ENCODE data around the gene HAGH. TPM values are rescaled to one million over a fixed set of nuclear protein-coding genes. Genes with fewer than 3 reads are reported as not detected.

HAGH gene
- total RNA-seq, 2 experiments from 2014 or later = 26.9 to 29.9 TPM

DNA sequence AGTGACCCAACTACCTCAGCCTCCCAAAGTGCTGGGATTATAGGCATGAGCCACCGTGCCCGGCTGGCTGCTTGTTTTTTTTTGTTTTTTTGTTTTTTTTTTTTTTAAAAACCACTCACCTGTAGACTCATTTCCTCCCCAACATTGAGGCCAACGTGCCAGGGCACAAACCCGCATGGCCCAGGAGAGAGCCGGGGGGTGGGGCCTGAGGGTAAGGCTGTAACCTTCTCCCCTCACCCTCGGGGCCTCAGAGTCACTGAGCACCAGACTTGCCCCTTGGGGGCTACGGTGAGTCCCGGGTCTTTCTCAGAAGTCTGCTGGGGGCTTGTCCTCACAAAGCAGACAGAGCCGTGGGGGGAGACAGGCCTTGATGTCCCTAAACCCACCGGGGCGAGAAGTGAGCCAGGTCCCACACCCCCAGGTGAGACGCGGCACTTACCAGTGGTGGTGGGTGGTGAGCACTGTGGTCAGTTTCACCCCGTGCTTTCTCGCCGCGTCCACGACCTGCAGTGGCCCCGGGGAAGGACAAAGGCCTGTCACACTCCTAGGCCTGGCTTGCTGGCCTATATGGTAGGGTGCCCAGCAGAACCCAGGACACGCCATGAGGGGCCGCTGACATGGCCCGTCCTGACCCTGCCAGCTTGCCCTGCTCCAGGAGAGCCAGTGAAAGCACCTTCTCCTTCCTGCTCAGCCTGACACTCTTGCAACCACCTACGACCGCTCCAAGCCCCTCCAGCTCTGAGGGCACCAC, 4.6 kb downstream of the HAGH start:
- Histone ChIP-seq H3K27ac (ENCODE audit: low read depth, low read length, poor library complexity, severe bottlenecking) (no peak overlapping the region), H3K4me1 (ENCODE audit: insufficient read depth, low read length, poor library complexity, severe bottlenecking) (peaks cover 4% of the 10 kb centered on the region), H3K9me2 (ENCODE audit: insufficient read depth, low read length) (no peaks in the 10 kb centered on the region), H3K36me3 (ENCODE audit: insufficient read depth, low read length) (no peaks in the 10 kb centered on the region), H3K4me3 (ENCODE audit: low read depth, low read length, poor library complexity, severe bottlenecking) (no peak overlapping the region), H4K20me1 (ENCODE audit: insufficient read depth, low read length) (no peaks in the 10 kb centered on the region), H3K9me3 (ENCODE audit: low read length) (no peaks in the 10 kb centered on the region), H2AFZ (ENCODE audit: low read length) (no peak overlapping the region), H3K79me2 (ENCODE audit: insufficient read depth, low read depth, low read length) (no peaks in the 10 kb centered on the region), H3K4me2 (ENCODE audit: low read length) (no peak overlapping the region)
- intact Hi-C loops (cut with micrococcal nuclease; ENCODE audit: unreplicated experiment) = no loop called here
- ChIA-PET POLR2A (no interaction called here), CTCF (ENCODE audit: unreplicated experiment) (interaction anchor here (0.6 kb wide), 1 partner anchor 107 kb away, joined by 3 read pairs; no protein-coding TSS in a partner anchor)
- TF ChIP-seq EZH2phosphoT487 (IDR thresholded peaks at IDR 0.05; ENCODE audit: borderline replicate concordance, low read depth, low read length) = no peak
- TF ChIP-seq, protein P1, sequence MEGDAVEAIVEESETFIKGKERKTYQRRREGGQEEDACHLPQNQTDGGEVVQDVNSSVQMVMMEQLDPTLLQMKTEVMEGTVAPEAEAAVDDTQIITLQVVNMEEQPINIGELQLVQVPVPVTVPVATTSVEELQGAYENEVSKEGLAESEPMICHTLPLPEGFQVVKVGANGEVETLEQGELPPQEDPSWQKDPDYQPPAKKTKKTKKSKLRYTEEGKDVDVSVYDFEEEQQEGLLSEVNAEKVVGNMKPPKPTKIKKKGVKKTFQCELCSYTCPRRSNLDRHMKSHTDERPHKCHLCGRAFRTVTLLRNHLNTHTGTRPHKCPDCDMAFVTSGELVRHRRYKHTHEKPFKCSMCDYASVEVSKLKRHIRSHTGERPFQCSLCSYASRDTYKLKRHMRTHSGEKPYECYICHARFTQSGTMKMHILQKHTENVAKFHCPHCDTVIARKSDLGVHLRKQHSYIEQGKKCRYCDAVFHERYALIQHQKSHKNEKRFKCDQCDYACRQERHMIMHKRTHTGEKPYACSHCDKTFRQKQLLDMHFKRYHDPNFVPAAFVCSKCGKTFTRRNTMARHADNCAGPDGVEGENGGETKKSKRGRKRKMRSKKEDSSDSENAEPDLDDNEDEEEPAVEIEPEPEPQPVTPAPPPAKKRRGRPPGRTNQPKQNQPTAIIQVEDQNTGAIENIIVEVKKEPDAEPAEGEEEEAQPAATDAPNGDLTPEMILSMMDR (conservative IDR thresholded peaks at IDR 0.05; ENCODE audit: low read length) = no peak
- no TSS peak for BruUV-seq (replicated peaks)
- DNase-seq (ENCODE audit: low spot score) = no peak

GRCh38 chr16:1820946-1821290, 5.7 kb downstream of the HAGH start:
- H3K4me2 ChIP-seq (ENCODE audit: low read length) = no peak overlapping the region
- H2AFZ ChIP-seq (ENCODE audit: low read length) = no peak overlapping the region
- H3K4me1 ChIP-seq (ENCODE audit: insufficient read depth, low read length, poor library complexity, severe bottlenecking) = peaks cover 4% of the 10 kb centered on the region
- TF ChIP-seq, protein P1 (conservative IDR thresholded peaks at IDR 0.05; ENCODE audit: low read length) = no peak
- TF ChIP-seq EZH2phosphoT487 (IDR thresholded peaks at IDR 0.05; ENCODE audit: borderline replicate concordance, low read depth, low read length) = no peak
- ChIA-PET POLR2A (no interaction called here), CTCF (ENCODE audit: unreplicated experiment) (no interaction called here)
- no peaks in the 10 kb centered on the region for H3K36me3 ChIP-seq (ENCODE audit: insufficient read depth, low read length)
- H4K20me1 ChIP-seq (ENCODE audit: insufficient read depth, low read length) = no peaks in the 10 kb centered on the region
- intact Hi-C loops (cut with micrococcal nuclease; ENCODE audit: unreplicated experiment) = no loop called here
- H3K79me2 ChIP-seq (ENCODE audit: insufficient read depth, low read depth, low read length) = no peaks in the 10 kb centered on the region
- no TSS peak for BruUV-seq (replicated peaks)
- DNase-seq (ENCODE audit: low spot score) = no peak
- no peak overlapping the region for H3K4me3 ChIP-seq (ENCODE audit: low read depth, low read length, poor library complexity, severe bottlenecking)
- no peaks in the 10 kb centered on the region for H3K9me2 ChIP-seq (ENCODE audit: insufficient read depth, low read length)
- H3K27ac ChIP-seq (ENCODE audit: low read depth, low read length, poor library complexity, severe bottlenecking) = no peak overlapping the region
- H3K9me3 ChIP-seq (ENCODE audit: low read length) = no peaks in the 10 kb centered on the region

DNA sequence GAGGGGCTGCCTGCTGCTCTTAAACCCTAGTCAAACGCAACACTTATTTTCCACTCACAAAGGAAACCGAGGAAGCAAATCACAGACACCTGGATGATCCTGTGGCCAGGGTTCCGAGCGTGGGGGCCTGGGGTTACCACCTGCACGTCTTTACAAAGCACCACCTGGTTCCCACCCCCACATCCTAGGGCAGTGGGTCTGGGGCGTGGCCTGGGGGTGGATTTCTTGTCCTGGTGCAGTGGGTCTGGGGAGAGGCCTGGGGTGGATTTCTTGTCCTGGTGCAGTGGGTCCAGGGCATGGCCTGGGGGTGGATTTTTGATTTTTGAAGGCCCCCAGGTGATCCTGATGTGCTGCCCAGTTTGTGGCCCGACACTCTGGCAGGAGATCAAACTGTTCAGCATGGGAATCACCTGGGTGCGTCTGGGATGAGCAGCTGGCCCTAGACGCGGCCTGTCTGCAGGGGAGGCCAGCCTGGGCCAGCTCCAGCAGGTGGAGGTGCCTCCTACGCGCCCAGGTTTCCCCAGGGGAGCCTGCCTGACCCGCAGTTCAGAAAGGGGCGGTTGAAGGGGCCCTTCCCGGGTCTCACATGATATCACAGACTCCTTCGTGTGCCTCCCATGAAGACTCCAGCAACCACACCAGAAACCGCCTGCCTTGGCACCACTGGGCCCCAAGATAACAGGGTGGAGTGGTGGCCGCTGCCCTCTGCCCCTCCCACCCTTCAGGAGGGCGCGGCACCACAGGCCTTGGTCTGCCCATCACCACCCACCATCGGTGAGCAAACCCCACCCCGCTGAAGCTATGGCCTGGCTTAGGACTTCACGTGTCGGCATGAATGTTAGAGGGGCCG, 6.3 kb downstream of the HAGH start:
- Histone ChIP-seq H3K79me2 (ENCODE audit: insufficient read depth, low read depth, low read length) (no peaks in the 10 kb centered on the region), H3K27ac (ENCODE audit: low read depth, low read length, poor library complexity, severe bottlenecking) (no peak overlapping the region), H3K4me2 (ENCODE audit: low read length) (no peak overlapping the region), H4K20me1 (ENCODE audit: insufficient read depth, low read length) (no peaks in the 10 kb centered on the region), H3K9me2 (ENCODE audit: insufficient read depth, low read length) (no peaks in the 10 kb centered on the region), H3K9me3 (ENCODE audit: low read length) (no peaks in the 10 kb centered on the region), H2AFZ (ENCODE audit: low read length) (no peak overlapping the region), H3K36me3 (ENCODE audit: insufficient read depth, low read length) (no peaks in the 10 kb centered on the region), H3K4me3 (ENCODE audit: low read depth, low read length, poor library complexity, severe bottlenecking) (no peak overlapping the region), H3K4me1 (ENCODE audit: insufficient read depth, low read length, poor library complexity, severe bottlenecking) (peaks cover 4% of the 10 kb centered on the region)
- intact Hi-C loops (cut with micrococcal nuclease; ENCODE audit: unreplicated experiment) = no loop called here
- TF ChIP-seq, protein P1 (conservative IDR thresholded peaks at IDR 0.05; ENCODE audit: low read length) = no peak
- no peak for TF ChIP-seq EZH2phosphoT487 (IDR thresholded peaks at IDR 0.05; ENCODE audit: borderline replicate concordance, low read depth, low read length)
- ChIA-PET POLR2A (no interaction called here), CTCF (ENCODE audit: unreplicated experiment) (no interaction called here)
- no peak for DNase-seq (ENCODE audit: low spot score)
- no TSS peak for BruUV-seq (replicated peaks)

Measured in OCI-LY7 (cell line).